DND-41 (cell line): Measurements from ENCODE around the gene HDLBP.

Experiments
- EZH2 ChIP-seq: IDR thresholded peaks from 3 replicates; pipeline ENCODE4 v1.6.1; 2012; ENCODE audit warnings: borderline replicate concordance, low read depth, mild to moderate bottlenecking, moderate library complexity, low read length, inconsistent platforms; ENCODE audit not compliant: severe bottlenecking
- TF ChIP-seq, protein P1 (sequence below): IDR thresholded peaks from 2 replicates; pipeline ENCODE4 v1.5.1; 2012; ENCODE audit warnings: borderline replicate concordance, low read length, moderate library complexity, mild to moderate bottlenecking; ENCODE audit not compliant: poor library complexity, severe bottlenecking; ENCODE audit errors: extremely low read depth

DNA sequence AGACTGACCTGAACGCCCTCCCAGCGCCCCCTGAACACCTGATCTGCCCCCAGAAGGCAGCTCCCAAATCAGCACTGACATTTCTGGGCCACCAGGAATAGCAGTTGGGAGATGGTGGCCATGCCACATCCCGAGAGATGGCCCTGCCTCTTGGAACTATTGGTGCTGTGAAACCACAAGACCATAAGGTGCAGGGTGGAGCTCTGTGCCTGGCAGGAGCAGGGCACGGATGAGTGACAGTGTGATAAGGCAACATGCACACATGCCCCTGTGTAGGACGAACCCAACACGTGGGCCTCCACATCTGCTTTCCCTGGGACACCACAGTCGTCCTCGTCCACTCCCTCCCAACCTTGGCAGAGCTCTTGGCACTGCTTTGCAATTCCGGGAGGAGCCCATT is 100.1 kb downstream of the HDLBP start:
- TF ChIP-seq, protein P1, sequence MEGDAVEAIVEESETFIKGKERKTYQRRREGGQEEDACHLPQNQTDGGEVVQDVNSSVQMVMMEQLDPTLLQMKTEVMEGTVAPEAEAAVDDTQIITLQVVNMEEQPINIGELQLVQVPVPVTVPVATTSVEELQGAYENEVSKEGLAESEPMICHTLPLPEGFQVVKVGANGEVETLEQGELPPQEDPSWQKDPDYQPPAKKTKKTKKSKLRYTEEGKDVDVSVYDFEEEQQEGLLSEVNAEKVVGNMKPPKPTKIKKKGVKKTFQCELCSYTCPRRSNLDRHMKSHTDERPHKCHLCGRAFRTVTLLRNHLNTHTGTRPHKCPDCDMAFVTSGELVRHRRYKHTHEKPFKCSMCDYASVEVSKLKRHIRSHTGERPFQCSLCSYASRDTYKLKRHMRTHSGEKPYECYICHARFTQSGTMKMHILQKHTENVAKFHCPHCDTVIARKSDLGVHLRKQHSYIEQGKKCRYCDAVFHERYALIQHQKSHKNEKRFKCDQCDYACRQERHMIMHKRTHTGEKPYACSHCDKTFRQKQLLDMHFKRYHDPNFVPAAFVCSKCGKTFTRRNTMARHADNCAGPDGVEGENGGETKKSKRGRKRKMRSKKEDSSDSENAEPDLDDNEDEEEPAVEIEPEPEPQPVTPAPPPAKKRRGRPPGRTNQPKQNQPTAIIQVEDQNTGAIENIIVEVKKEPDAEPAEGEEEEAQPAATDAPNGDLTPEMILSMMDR = no peak
- no peak for TF ChIP-seq EZH2
